ENCODE data around the gene CLCN5.

- TF ChIP-seq TCF4 (CRISPR knock-in tag; IDR thresholded peaks at IDR 0.05; ENCODE audit: borderline replicate concordance) = no peak
- TF ChIP-seq PPARA (CRISPR knock-in tag; IDR thresholded peaks at IDR 0.05; ENCODE audit: borderline replicate concordance) = no peak
Observed at GRCh38 chrX:50114113-50114512, 191.7 kb downstream of the CLCN5 start.

All from SK-N-SH treated with all-trans-retinoic acid at 6 μM for 48 hours (cell line).